Right lobe of liver (tissue), 4 donors: ENCODE data around the gene STAT3.

Experiments used
- POLR2A ChIP-seq: fragments of 450-650 bp; IDR thresholded peaks from one replicate; pipeline ENCODE4 v1.6.1; 2017; ENCODE audit warnings: antibody characterized with exemption, mild to moderate bottlenecking
- TF ChIP-seq, protein P1 (sequence below), 4 donors: fragments of 200-600 bp in 3 of 4; fragments of 450-650 bp in 1 of 4; IDR thresholded peaks; one replicate each; pipeline versions ENCODE4 v1.5.1 to v1.8.0; 2016 to 2022; ENCODE audit warnings: antibody characterized with exemption in 4 of 4, mild to moderate bottlenecking in 2 of 4
- donor health status: DM: no; HTN: no; CAD: no.
- donor health status: DM: no; HTN: no; CAD: no.
- donor health status: DM: no; HTN: yes; CAD: no.

DNA sequence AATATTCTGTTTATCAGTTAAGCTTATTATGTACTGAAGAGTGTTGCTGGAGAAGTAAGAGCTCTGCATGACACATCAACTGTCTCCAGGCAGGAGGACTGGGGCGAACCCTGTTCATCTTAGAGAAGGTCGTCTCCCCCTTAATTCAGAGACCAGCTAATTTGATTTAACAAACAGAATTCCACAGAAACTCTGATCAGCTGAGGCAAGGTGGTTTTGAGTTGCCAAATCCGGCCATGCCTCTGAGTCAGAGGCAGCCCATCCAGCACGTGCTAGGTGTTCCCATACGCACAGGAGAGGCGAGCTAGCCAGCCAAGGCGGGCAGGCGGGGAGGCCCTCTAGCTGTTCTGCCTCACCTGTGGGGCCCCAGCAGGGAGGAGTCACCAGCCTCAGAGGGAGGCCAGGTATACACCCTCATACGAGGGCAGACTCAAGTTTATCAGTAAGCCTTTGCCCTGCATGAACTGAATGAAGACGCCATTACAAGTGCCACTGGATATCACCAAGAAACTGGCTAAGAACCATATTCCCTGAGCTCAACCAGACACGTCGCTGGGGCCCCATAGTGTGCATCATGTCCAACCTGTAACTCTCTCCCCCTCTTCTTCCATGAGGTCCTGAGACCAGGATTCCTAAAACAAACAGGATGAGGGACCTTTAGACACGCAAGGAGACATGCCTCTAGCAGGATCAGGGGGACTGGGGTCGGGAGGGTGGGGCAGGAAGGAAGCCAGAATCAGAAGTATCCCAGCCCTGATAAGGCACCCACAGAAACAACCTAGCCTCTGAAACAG, 74.3 kb downstream of the STAT3 start:
- TF ChIP-seq, protein P1, sequence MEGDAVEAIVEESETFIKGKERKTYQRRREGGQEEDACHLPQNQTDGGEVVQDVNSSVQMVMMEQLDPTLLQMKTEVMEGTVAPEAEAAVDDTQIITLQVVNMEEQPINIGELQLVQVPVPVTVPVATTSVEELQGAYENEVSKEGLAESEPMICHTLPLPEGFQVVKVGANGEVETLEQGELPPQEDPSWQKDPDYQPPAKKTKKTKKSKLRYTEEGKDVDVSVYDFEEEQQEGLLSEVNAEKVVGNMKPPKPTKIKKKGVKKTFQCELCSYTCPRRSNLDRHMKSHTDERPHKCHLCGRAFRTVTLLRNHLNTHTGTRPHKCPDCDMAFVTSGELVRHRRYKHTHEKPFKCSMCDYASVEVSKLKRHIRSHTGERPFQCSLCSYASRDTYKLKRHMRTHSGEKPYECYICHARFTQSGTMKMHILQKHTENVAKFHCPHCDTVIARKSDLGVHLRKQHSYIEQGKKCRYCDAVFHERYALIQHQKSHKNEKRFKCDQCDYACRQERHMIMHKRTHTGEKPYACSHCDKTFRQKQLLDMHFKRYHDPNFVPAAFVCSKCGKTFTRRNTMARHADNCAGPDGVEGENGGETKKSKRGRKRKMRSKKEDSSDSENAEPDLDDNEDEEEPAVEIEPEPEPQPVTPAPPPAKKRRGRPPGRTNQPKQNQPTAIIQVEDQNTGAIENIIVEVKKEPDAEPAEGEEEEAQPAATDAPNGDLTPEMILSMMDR (IDR thresholded peaks at IDR 0.05): no peak
- TF ChIP-seq POLR2A: no peak
